SK-N-MC (cell line): ENCODE data around the gene USP50.

Experiments used
- EZH2 ChIP-seq: fragments of 200-600 bp; sonication (generic); IDR thresholded peaks from one replicate; pipeline ENCODE4 v1.6.1; 2017; ENCODE audit warnings: antibody characterized with exemption
- POLR2AphosphoS5 ChIP-seq: IDR thresholded peaks from 2 replicates; pipeline ENCODE4 v1.6.1; 2012; ENCODE audit warnings: mild to moderate bottlenecking, low read depth, low read length, borderline replicate concordance

- TF ChIP-seq EZH2, result no peak
- TF ChIP-seq POLR2AphosphoS5, result no peak
Measured at GRCh38 chr15:50463423-50464358, 82.8 kb downstream of the USP50 start.
